Breast epithelium (tissue), 3 donors: ENCODE measurements around the gene RNF150.

Experiments
- POLR2AphosphoS5 ChIP-seq, 3 donors: sonication (generic); formaldehyde crosslinking; IDR thresholded peaks; one replicate each; pipeline ENCODE4 v1.6.1; 2017; ENCODE audit warnings: antibody characterized with exemption in 3 of 3
- TF ChIP-seq, protein P1 (sequence below), 3 donors: fragments of 450-650 bp; IDR thresholded peaks; one replicate each; pipeline ENCODE4 v1.5.1; 2016 to 2017; ENCODE audit warnings: antibody characterized with exemption in 3 of 3, mild to moderate bottlenecking in 3 of 3, moderate library complexity in 3 of 3

DNA sequence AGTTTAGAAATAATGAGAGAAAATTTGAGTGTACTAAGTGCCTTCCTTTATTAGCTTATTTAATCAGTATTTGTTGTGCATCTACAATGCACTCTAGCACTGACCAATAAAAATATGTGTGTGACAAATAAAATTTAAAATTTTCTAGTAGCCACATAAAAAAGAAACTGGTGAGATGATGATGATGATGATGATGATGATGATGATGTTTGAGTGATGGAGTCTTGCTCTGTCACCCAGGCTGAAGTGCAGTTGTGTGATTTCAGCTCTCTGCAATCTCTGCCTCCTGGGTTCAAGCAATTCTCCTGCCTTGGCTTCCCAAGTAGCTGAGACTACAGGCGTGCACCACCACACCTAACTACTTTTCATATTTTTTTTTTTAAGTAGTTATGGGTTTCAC lies 110.2 kb downstream of the RNF150 start:
- TF ChIP-seq POLR2AphosphoS5 (IDR thresholded peaks at IDR 0.05): no peak
- TF ChIP-seq, protein P1, sequence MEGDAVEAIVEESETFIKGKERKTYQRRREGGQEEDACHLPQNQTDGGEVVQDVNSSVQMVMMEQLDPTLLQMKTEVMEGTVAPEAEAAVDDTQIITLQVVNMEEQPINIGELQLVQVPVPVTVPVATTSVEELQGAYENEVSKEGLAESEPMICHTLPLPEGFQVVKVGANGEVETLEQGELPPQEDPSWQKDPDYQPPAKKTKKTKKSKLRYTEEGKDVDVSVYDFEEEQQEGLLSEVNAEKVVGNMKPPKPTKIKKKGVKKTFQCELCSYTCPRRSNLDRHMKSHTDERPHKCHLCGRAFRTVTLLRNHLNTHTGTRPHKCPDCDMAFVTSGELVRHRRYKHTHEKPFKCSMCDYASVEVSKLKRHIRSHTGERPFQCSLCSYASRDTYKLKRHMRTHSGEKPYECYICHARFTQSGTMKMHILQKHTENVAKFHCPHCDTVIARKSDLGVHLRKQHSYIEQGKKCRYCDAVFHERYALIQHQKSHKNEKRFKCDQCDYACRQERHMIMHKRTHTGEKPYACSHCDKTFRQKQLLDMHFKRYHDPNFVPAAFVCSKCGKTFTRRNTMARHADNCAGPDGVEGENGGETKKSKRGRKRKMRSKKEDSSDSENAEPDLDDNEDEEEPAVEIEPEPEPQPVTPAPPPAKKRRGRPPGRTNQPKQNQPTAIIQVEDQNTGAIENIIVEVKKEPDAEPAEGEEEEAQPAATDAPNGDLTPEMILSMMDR (IDR thresholded peaks at IDR 0.05): no peak
